HepG2 (cell line): ENCODE data around the gene CSF3R. TPM values are rescaled to one million over a fixed set of nuclear protein-coding genes. Genes with fewer than 3 reads are reported as not detected.

ENCODE experiments used
- ATAC-seq: fragments of 200-7000 bp; cut with Tn5 transposase; 3 replicates; pipeline ENCODE4 v1.9.1; 2020; ENCODE audit warnings: mild to moderate bottlenecking, moderate library complexity
- BruUV-seq: library from RNA; stranded (reverse); fragments of 400-500 nt; replicated peaks from 2 replicates; lab custom pipeline; 2021; lab: Mats Ljungman, UMichigan
- CTCF ChIA-PET: fragments of 300-600 bp; formaldehyde crosslinking; extraction: SDS; loops from one replicate; lab custom pipeline; 2021; ENCODE audit warnings: low total read pairs, inconsistent platforms, low intra/inter-chr PET ratio; lab: Yijun Ruan, JAX
- POLR2A ChIA-PET: fragments of 350-600 bp; sonication (Branson Sonifier 250); formaldehyde crosslinking; loops from one replicate; lab custom pipeline; 2020; ENCODE audit warnings: antibody characterized with exemption, inconsistent platforms; lab: Yijun Ruan, JAX
- DNase-seq: peaks from one replicate; pipeline ENCODE4 v3.0.0-alpha.2; 2015; ENCODE audit warnings: low spot score
- FAIRE-seq: peaks from 3 replicates; lab custom pipeline; 2011; peaks lifted over from hg19 to GRCh38; lab: Jason Lieb, UNC
- H2AFZ ChIP-seq: one replicate; pipeline ENCODE4 v1.6.1; 2011; ENCODE audit warnings: low read length, inconsistent platforms
- H3K27ac ChIP-seq: fragments of 300-600 bp; 3 replicates; pipeline ENCODE4 v1.8.0; 2011; ENCODE audit warnings: mixed run types, mild to moderate bottlenecking, mixed read lengths, low read length, inconsistent platforms; ENCODE audit not compliant: insufficient read depth; ENCODE audit errors: extremely low read length
- H3K27me3 ChIP-seq, 2 experiments: fragments of 200-600 bp in 1 of 2; 2 replicates in 1 of 2; 3 replicates in 1 of 2; pipeline versions ENCODE4 v1.6.0 to v1.8.0; 2011; ENCODE audit warnings: low read length in 2 of 2, mild to moderate bottlenecking in 2 of 2, moderate library complexity in 2 of 2, inconsistent platforms in 1 of 2; ENCODE audit not compliant: insufficient read depth in 2 of 2, control insufficient read depth in 1 of 2
- H3K36me3 ChIP-seq, 2 experiments: fragments of 200-600 bp in 1 of 2; replicated peaks in 1 of 2; 2 replicates in 1 of 2; 3 replicates in 1 of 2; pipeline versions ENCODE4 v1.5.1 to v1.8.0; 2011; ENCODE audit warnings: low read length in 2 of 2, inconsistent platforms in 1 of 2; ENCODE audit not compliant: insufficient read depth in 2 of 2, control insufficient read depth in 1 of 2
- H3K4me1 ChIP-seq: 2 replicates; pipeline ENCODE4 v1.5.1; 2012; ENCODE audit warnings: low read length, inconsistent platforms; ENCODE audit not compliant: insufficient read depth
- H3K4me2 ChIP-seq: 2 replicates; pipeline ENCODE4 v1.6.0; 2011; ENCODE audit warnings: low read depth, low read length, inconsistent platforms
- H3K4me3 ChIP-seq, 3 experiments: fragments of 200-600 bp in 1 of 3; sonication (generic), shearing (Covaris generic) in 1 of 3; replicated peaks in 1 of 3; 2 replicates each; pipeline ENCODE4 v1.5.1; 2011 to 2016; ENCODE audit warnings: low read length in 3 of 3, inconsistent platforms in 2 of 3, low read depth in 2 of 3, mild to moderate bottlenecking in 2 of 3, control low read depth in 1 of 3, mixed read lengths in 1 of 3; ENCODE audit not compliant: insufficient read depth in 1 of 3
- H3K79me2 ChIP-seq: one replicate; pipeline ENCODE4 v1.6.1; 2011; ENCODE audit warnings: low read length, inconsistent platforms; ENCODE audit not compliant: insufficient read depth
- H3K9ac ChIP-seq: 2 replicates; pipeline ENCODE4 v1.6.0; 2011; ENCODE audit warnings: mild to moderate bottlenecking, low read depth, low read length, inconsistent platforms; ENCODE audit not compliant: insufficient read depth
- H3K9me3 ChIP-seq: 2 replicates; pipeline ENCODE4 v1.5.1; 2012; ENCODE audit warnings: mild to moderate bottlenecking, low read length
- H4K20me1 ChIP-seq: 2 replicates; pipeline ENCODE4 v1.6.0; 2011; ENCODE audit warnings: inconsistent platforms, mild to moderate bottlenecking, low read length, moderate library complexity; ENCODE audit not compliant: insufficient read depth
- CEBPG ChIP-seq: IDR thresholded peaks from 2 replicates; pipeline ENCODE4 v1.6.1; 2016
- DR1 ChIP-seq: sonication (generic); formaldehyde crosslinking; IDR thresholded peaks from 2 replicates; pipeline ENCODE4 v1.8.0; 2021; ENCODE audit warnings: mild to moderate bottlenecking, missing genetic modification reagents, inconsistent platforms
- FOXK2 ChIP-seq: fragments of 450-650 bp; IDR thresholded peaks from 2 replicates; pipeline ENCODE4 v1.6.1; 2016
- TOPORS ChIP-seq: sonication (generic); formaldehyde crosslinking; IDR thresholded peaks from 2 replicates; pipeline ENCODE4 v1.8.0; 2023; ENCODE audit warnings: mild to moderate bottlenecking, missing genetic modification reagents
- ZNF572 ChIP-seq: sonication (generic); formaldehyde crosslinking; IDR thresholded peaks from 2 replicates; pipeline ENCODE4 v1.5.1; 2020; ENCODE audit warnings: mild to moderate bottlenecking, missing genetic modification reagents
- ZNF709 ChIP-seq: sonication (generic); formaldehyde crosslinking; IDR thresholded peaks from 2 replicates; pipeline ENCODE4 v1.5.0; 2020; ENCODE audit warnings: mild to moderate bottlenecking, missing genetic modification reagents
- ZNF773 ChIP-seq: sonication (generic); formaldehyde crosslinking; IDR thresholded peaks from 2 replicates; pipeline ENCODE4 v1.4.0; 2020; ENCODE audit warnings: missing genetic modification reagents, borderline replicate concordance
- WGBS: methylation state at CpG from one replicate; pipeline ENCODE4 v1.1.6; 2017; ENCODE audit warnings: low lambda C conversion rate; 5-methylcytosine and 5-hydroxymethylcytosine counted together
- in situ Hi-C: cut with HindIII; loops from 2 replicates; pipeline ENCODE4 v1.10.0; 2017; ENCODE audit warnings: low pct_unique_long_range_greater_than_20kb; ENCODE audit not compliant: extremely low pct_ligation_motif_present
- intact Hi-C: fragments of 100-400 bp; cut with micrococcal nuclease; formaldehyde crosslinking; loops from one replicate; pipeline ENCODE4 v1.10.0; 2022; ENCODE audit not compliant: unreplicated experiment
- polyA plus RNA-seq, 8 experiments: library from polyadenylated mRNA; depleted of rRNA in 3 of 8; stranded (reverse) in 7 of 8; unstranded in 1 of 8; fragments of >200 nt; fragmentation: Illumina TruSeq in 4 of 8; extraction: Trizol in 4 of 8; gene quantifications; 2 replicates each; pipeline versions ENCODE4 v1.2.1 to v1.2.3, GENCODE V29; 2011 to 2016; ENCODE audit warnings: low read depth in 4 of 8, missing spikeins in 1 of 8, mixed read lengths in 1 of 8; ENCODE audit not compliant: insufficient read depth in 1 of 8
- total RNA-seq, 5 experiments: library from RNA; depleted of rRNA; stranded (reverse); fragments of >200 nt; fragmentation: Illumina TruSeq; extraction: Trizol; gene quantifications; 2 replicates each; pipeline ENCODE4 v1.2.3, GENCODE V29; 2016; ENCODE audit warnings: low read depth in 1 of 5
- TF ChIP-seq, protein P1 (sequence below): sonication (generic); formaldehyde crosslinking; IDR thresholded peaks from 2 replicates; pipeline ENCODE4 v1.8.1; 2023; ENCODE audit warnings: mild to moderate bottlenecking, missing genetic modification reagents, borderline replicate concordance
- TF ChIP-seq, protein P2 (sequence below), 2 experiments: fragments of 450-650 bp in 1 of 2; sonication (generic) in 1 of 2; formaldehyde crosslinking; IDR thresholded peaks; 2 replicates each; pipeline versions ENCODE4 v1.5.0 to v1.8.0; 2020 to 2022; ENCODE audit warnings: mild to moderate bottlenecking in 1 of 2, missing genetic modification reagents in 1 of 2
- TF ChIP-seq, protein P3 (sequence below): sonication (generic); formaldehyde crosslinking; IDR thresholded peaks from 2 replicates; pipeline ENCODE4 v1.8.0; 2022; ENCODE audit warnings: mild to moderate bottlenecking, missing genetic modification reagents, borderline replicate concordance

Gene CSF3R
- total and polyA plus RNA-seq, 2 of the 13 experiments (the other 11 are each of a cell fraction or from before 2014, with no cell fraction given): 11.9 to 28.8 TPM

DNA sequence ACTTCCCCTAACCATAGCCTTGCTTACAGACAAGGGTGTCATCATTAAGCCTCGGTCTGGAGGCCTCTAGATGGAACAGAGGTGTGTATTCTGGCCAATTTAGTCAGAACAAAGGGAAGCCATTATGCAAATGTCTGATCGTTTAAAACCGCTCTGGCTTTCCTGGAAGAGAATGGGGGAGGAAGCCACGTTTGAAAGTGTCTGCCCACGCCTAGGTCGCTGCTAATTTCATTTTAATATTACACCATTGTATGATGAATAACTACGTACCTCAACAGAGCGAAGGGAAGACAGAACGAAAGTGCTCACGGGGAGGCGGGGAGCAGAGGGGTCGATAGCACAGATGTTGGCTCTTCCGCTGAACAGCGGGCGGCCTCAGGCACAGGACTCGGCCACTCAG is 41.1 kb upstream of the CSF3R start:
- no peaks in the 10 kb centered on the region for H3K4me1 ChIP-seq
- DNase-seq: no peak
- CTCF ChIA-PET: no interaction called here
- no TSS peak for BruUV-seq
- no peak overlapping the region for H2AFZ ChIP-seq
- H3K36me3 ChIP-seq: no peaks in the 10 kb centered on the region
- no peak for ATAC-seq
- peaks cover 0 to 9% of the 10 kb centered on the region in 2 experiments; a peak in 3 of 5 replicates for H3K27me3 ChIP-seq
- intact Hi-C loops: no loop called here
- TF ChIP-seq, protein P1, sequence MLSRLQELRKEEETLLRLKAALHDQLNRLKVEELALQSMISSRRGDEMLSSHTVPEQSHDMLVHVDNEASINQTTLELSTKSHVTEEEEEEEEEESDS (CRISPR knock-in tag): no peak
- TF ChIP-seq TOPORS (CRISPR knock-in tag): no peak
- TF ChIP-seq FOXK2: no peak
- no peak for TF ChIP-seq DR1 (CRISPR knock-in tag)
- TF ChIP-seq ZNF572 (CRISPR knock-in tag): no peak
- TF ChIP-seq, protein P2, sequence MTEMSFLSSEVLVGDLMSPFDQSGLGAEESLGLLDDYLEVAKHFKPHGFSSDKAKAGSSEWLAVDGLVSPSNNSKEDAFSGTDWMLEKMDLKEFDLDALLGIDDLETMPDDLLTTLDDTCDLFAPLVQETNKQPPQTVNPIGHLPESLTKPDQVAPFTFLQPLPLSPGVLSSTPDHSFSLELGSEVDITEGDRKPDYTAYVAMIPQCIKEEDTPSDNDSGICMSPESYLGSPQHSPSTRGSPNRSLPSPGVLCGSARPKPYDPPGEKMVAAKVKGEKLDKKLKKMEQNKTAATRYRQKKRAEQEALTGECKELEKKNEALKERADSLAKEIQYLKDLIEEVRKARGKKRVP (CRISPR knock-in tag; IDR thresholded peaks at IDR 0.05): no peak
- TF ChIP-seq, protein P3, sequence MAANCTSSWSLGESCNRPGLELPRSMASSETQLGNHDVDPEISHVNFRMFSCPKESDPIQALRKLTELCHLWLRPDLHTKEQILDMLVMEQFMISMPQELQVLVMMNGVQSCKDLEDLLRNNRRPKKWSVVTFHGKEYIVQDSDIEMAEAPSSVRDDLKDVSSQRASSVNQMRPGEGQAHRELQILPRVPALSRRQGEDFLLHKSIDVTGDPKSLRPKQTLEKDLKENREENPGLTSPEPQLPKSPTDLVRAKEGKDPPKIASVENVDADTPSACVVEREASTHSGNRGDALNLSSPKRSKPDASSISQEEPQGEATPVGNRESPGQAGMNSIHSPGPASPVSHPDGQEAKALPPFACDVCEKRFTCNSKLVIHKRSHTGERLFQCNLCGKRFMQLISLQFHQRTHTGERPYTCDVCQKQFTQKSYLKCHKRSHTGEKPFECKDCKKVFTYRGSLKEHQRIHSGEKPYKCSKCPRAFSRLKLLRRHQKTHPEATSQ (CRISPR knock-in tag): no peak
- TF ChIP-seq ZNF773 (CRISPR knock-in tag): no peak
- no peak for TF ChIP-seq ZNF709
- no peak for TF ChIP-seq CEBPG (CRISPR knock-in tag)
- WGBS: 39% methylated on average over 16 of the region's 16 CpGs
- H3K4me3 ChIP-seq: no peak overlapping the region
- no peak overlapping the region for H3K4me2 ChIP-seq
- no peaks in the 10 kb centered on the region for H3K79me2 ChIP-seq
- H4K20me1 ChIP-seq: no peaks in the 10 kb centered on the region
- POLR2A ChIA-PET: no interaction called here
- H3K9me3 ChIP-seq: no peaks in the 10 kb centered on the region
- no peak overlapping the region for H3K27ac ChIP-seq
- in situ Hi-C loops: no loop called here
- FAIRE-seq: no peak
- H3K9ac ChIP-seq: no peak overlapping the region
